Esophagus squamous epithelium (tissue), 5 donors: ENCODE measurements around the gene CACNA2D3. TPM values are rescaled to one million over a fixed set of nuclear protein-coding genes. Genes with fewer than 3 reads are reported as not detected.

ENCODE experiments used
- DNase-seq: peaks from one replicate; lab custom pipeline; 2025; lab: John Stamatoyannopoulos, UW
- H3K27ac ChIP-seq, 4 donors: fragments of 200-600 bp; sonication (generic); one replicate each; pipeline ENCODE4 v1.5.1; 2016 to 2019; ENCODE audit warnings: mild to moderate bottlenecking in 1 of 4
- H3K27me3 ChIP-seq, 4 donors: fragments of 200-600 bp; sonication (generic); 1 replicate in 3 of 4; 2 replicates in 1 of 4; pipeline versions ENCODE4 v1.5.1 to v1.6.0; 2017 to 2021; ENCODE audit warnings: antibody characterized with exemption in 1 of 4
- H3K36me3 ChIP-seq, 3 donors: fragments of 200-600 bp; sonication (generic); one replicate each; pipeline ENCODE4 v1.5.1; 2016 to 2019
- H3K4me1 ChIP-seq, 3 donors: fragments of 200-600 bp; sonication (generic); one replicate each; pipeline ENCODE4 v1.5.1; 2017 to 2019
- H3K4me3 ChIP-seq, 4 donors: fragments of 200-600 bp; sonication (generic); 1 replicate in 3 of 4; 2 replicates in 1 of 4; pipeline ENCODE4 v1.5.1; 2016 to 2019; ENCODE audit warnings: mild to moderate bottlenecking in 2 of 4, moderate library complexity in 1 of 4
- H3K9me3 ChIP-seq, 3 donors: fragments of 200-600 bp; sonication (generic); one replicate each; pipeline ENCODE4 v1.5.1; 2016 to 2019
- CTCF ChIP-seq, 6 experiments: fragments of 450-650 bp in 4 of 6; fragments of 200-600 bp in 2 of 6; sonication (generic) in 2 of 6; IDR thresholded peaks; one replicate each; pipeline ENCODE4 v1.5.1; 2016 to 2019; ENCODE audit warnings: antibody characterized with exemption in 6 of 6, mild to moderate bottlenecking in 4 of 6, moderate library complexity in 4 of 6
- POLR2A ChIP-seq, 4 donors: fragments of 450-650 bp; IDR thresholded peaks; one replicate each; pipeline ENCODE4 v1.6.1; 2017; ENCODE audit warnings: antibody characterized with exemption in 4 of 4, mild to moderate bottlenecking in 4 of 4, moderate library complexity in 3 of 4
- WGBS, 2 donors: methylation state at CpG; one replicate each; pipeline ENCODE4 v1.1.5; 2018; 5-methylcytosine and 5-hydroxymethylcytosine counted together
- intact Hi-C: fragments of 100-400 bp; cut with DNase I; formaldehyde crosslinking; loops from one replicate; pipeline ENCODE4 v1.15.0; 2022
- total RNA-seq, 4 donors: library from RNA; depleted of rRNA; stranded (reverse); fragments of >200 nt; gene quantifications; one replicate each; pipeline ENCODE4 v1.1.0, GENCODE V29; 2016
- donor health status: DM: yes; HTN: yes; CAD: no.

Gene CACNA2D3
- total RNA-seq, 4 donors from 2014 or later, result 1.2 to 7.1 (median 5.1) TPM

- intact Hi-C loops, result no loop called here
- Histone ChIP-seq H3K36me3 (no peaks in the 10 kb centered on the region), H3K4me3 (no peak overlapping the region), H3K4me1 (no peaks in the 10 kb centered on the region), H3K27me3 (no peaks in the 10 kb centered on the region), H3K27ac (no peak overlapping the region), H3K9me3 (no peaks in the 10 kb centered on the region)
- 74 to 91% methylated on average over 2 of the region's 2 CpGs for WGBS, 2 donors
- DNase-seq, result no peak
- no peak for TF ChIP-seq POLR2A (IDR thresholded peaks at IDR 0.05)
- no peak for TF ChIP-seq CTCF (IDR thresholded peaks at IDR 0.05)
Observed at GRCh38 chr3:54772746-54773145, 650.4 kb downstream of the CACNA2D3 start.

GRCh38 chr3:54773271-54773670 is 650.9 kb downstream of the CACNA2D3 start:
- WGBS, 2 donors, result 53 to 72% methylated on average over 4 of the region's 4 CpGs
- Histone ChIP-seq H3K4me1 (no peaks in the 10 kb centered on the region), H3K27me3 (no peaks in the 10 kb centered on the region), H3K27ac (no peak overlapping the region), H3K9me3 (no peaks in the 10 kb centered on the region), H3K4me3 (no peak overlapping the region), H3K36me3 (no peaks in the 10 kb centered on the region)
- no peak for DNase-seq
- intact Hi-C loops, result no loop called here
- TF ChIP-seq POLR2A (IDR thresholded peaks at IDR 0.05) (no peak), CTCF (IDR thresholded peaks at IDR 0.05) (no peak)

- no peak for DNase-seq
- H3K4me3 ChIP-seq, result no peak overlapping the region
- no peaks in the 10 kb centered on the region for H3K4me1 ChIP-seq
- no peak overlapping the region for H3K27ac ChIP-seq
- 78 to 85% methylated on average over 2 of the region's 2 CpGs for WGBS, 2 donors
- intact Hi-C loops, result no loop called here
- H3K36me3 ChIP-seq, result no peaks in the 10 kb centered on the region
- no peaks in the 10 kb centered on the region for H3K9me3 ChIP-seq
- TF ChIP-seq CTCF (IDR thresholded peaks at IDR 0.05), result no peak
- no peak for TF ChIP-seq POLR2A (IDR thresholded peaks at IDR 0.05)
- H3K27me3 ChIP-seq, result no peaks in the 10 kb centered on the region
Observed at GRCh38 chr3:54776601-54777000, 654.2 kb downstream of the CACNA2D3 start.

- no peaks in the 10 kb centered on the region for H3K4me1 ChIP-seq
- H3K9me3 ChIP-seq, result no peaks in the 10 kb centered on the region
- intact Hi-C loops, result no loop called here
- no peaks in the 10 kb centered on the region for H3K36me3 ChIP-seq
- no peak overlapping the region for H3K27ac ChIP-seq
- H3K4me3 ChIP-seq, result no peak overlapping the region
- no peaks in the 10 kb centered on the region for H3K27me3 ChIP-seq
- DNase-seq, result no peak
- WGBS, 2 donors, result 34 to 59% methylated on average over 2 of the region's 2 CpGs
- TF ChIP-seq CTCF (IDR thresholded peaks at IDR 0.05) (no peak), POLR2A (IDR thresholded peaks at IDR 0.05) (no peak)
Observed at GRCh38 chr3:54777141-54777540, 654.8 kb downstream of the CACNA2D3 start.

GRCh38 chr3:54780336-54780735 is 658.0 kb downstream of the CACNA2D3 start:
- Histone ChIP-seq H3K4me1 (no peaks in the 10 kb centered on the region), H3K36me3 (no peaks in the 10 kb centered on the region), H3K27ac (no peak overlapping the region), H3K4me3 (no peak overlapping the region), H3K27me3 (no peaks in the 10 kb centered on the region), H3K9me3 (no peaks in the 10 kb centered on the region)
- TF ChIP-seq POLR2A (IDR thresholded peaks at IDR 0.05) (no peak), CTCF (IDR thresholded peaks at IDR 0.05) (no peak)
- intact Hi-C loops, result no loop called here
- no peak for DNase-seq
